Epithelial cell of proximal tubule (primary cell): ENCODE measurements around the gene FSTL3. TPM values are rescaled to one million over a fixed set of nuclear protein-coding genes. Genes with fewer than 3 reads are reported as not detected.

Experiments used
- DNase-seq: peaks from one replicate; pipeline ENCODE4 v3.0.0-alpha.2; 2011; ENCODE audit warnings: low read depth
- H3K4me3 ChIP-seq: 2 replicates; pipeline ENCODE4 v1.5.1; 2011; ENCODE audit warnings: low read depth, mild to moderate bottlenecking, low read length
- total RNA-seq: library from RNA; depleted of rRNA; stranded (reverse); fragments of >200 nt; gene quantifications from 2 replicates; pipeline ENCODE4 v1.2.3, GENCODE V29; 2015
- TF ChIP-seq, protein P1 (sequence below): conservative IDR thresholded peaks from 2 replicates; pipeline ENCODE4 v1.5.1; 2012; ENCODE audit warnings: low read depth, mild to moderate bottlenecking, low read length

FSTL3 gene
- total RNA-seq, 1 donor from 2014 or later = 483 TPM

GRCh38 chr19:651991-652390 is 24.2 kb upstream of the FSTL3 start:
- TF ChIP-seq, protein P1, sequence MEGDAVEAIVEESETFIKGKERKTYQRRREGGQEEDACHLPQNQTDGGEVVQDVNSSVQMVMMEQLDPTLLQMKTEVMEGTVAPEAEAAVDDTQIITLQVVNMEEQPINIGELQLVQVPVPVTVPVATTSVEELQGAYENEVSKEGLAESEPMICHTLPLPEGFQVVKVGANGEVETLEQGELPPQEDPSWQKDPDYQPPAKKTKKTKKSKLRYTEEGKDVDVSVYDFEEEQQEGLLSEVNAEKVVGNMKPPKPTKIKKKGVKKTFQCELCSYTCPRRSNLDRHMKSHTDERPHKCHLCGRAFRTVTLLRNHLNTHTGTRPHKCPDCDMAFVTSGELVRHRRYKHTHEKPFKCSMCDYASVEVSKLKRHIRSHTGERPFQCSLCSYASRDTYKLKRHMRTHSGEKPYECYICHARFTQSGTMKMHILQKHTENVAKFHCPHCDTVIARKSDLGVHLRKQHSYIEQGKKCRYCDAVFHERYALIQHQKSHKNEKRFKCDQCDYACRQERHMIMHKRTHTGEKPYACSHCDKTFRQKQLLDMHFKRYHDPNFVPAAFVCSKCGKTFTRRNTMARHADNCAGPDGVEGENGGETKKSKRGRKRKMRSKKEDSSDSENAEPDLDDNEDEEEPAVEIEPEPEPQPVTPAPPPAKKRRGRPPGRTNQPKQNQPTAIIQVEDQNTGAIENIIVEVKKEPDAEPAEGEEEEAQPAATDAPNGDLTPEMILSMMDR = no peak
- DNase-seq = no peak
- no peak overlapping the region for H3K4me3 ChIP-seq

DNA sequence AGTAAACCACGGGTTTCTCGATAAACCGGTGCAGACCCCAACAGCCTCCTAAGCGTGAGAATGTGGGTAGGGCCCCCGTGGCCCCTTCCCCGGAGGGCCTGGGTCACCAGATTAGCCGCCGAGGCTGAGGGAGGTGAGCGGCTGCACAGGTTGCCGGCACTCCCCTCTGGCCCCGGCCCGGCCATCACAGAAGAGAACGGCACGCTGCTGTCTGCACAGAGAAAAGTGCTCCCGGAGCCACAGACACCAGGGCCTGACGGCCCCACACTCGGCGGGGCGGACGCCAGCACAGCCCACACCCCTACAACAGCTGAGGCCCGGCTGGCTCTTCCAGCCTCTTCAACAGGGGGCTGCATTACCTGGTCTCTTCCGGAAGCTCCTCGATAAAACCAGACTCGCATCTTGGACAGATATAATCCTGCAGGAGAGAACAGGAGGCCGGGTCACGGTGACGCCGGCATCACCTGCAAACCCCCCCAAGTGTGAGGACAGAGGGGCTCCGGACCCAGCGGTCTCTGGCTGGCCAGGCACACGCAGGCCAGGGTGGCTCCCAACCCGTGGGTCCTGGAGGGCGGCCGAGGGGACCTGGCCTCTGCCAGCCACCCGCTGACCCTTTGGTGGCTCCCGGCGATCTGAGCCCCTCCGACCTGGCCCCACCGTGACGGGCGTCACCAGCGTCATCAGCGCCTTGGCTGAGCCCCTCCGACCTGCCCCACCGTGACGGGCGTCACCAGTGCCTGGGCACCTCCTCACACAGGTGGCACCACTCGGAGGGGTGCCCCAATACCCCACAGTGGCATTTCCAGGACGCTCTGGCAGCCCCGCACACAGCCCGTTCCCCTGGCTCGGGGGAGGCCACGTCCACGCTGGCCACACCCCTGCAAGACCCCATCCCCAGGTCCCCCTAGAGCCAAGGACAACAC is 23.5 kb upstream of the FSTL3 start:
- TF ChIP-seq, protein P1 = no peak
- DNase-seq = no peak
- no peak overlapping the region for H3K4me3 ChIP-seq

DNA sequence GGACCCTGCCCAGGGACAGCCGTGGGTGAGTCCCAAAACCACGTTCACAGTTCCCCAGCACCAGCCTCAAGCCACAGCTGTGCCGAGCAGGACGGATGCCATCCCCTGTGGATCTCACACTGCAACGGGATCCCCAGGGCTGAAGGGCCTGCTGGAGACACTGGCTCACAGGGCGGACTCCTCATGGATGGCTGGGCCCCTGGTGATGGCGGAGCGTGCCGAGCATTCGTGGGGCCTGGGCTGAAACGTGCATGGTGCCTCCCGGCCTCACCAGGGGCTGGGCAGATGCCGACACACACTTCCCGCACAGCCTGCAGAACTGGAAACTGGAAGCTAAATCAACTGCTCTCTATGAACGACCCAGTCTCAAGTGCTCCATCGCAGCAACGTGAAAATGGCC is 22.8 kb upstream of the FSTL3 start:
- DNase-seq = no peak
- TF ChIP-seq, protein P1 = no peak
- H3K4me3 ChIP-seq = no peak overlapping the region

- no peak for DNase-seq
- H3K4me3 ChIP-seq = no peak overlapping the region
These were observed 20.5 kb upstream of the FSTL3 start for GRCh38 chr19:655691-656090.

GRCh38 chr19:656751-657559 is 19.2 kb upstream of the FSTL3 start:
- DNase-seq = no peak
- H3K4me3 ChIP-seq = no peak overlapping the region

More at GRCh38 chr19:655691-656090, 20.5 kb upstream of the FSTL3 start:
- TF ChIP-seq, protein P1 = no peak

GRCh38 chr19:657611-658010 is 18.6 kb upstream of the FSTL3 start:
- H3K4me3 ChIP-seq = no peak overlapping the region
- TF ChIP-seq, protein P1 = no peak
- DNase-seq = no peak

More at GRCh38 chr19:656751-657559, 19.2 kb upstream of the FSTL3 start:
- TF ChIP-seq, protein P1 = no peak
